Epithelial cell of proximal tubule (primary cell): ENCODE measurements around the gene MYCN. TPM values are rescaled to one million over a fixed set of nuclear protein-coding genes. Genes with fewer than 3 reads are reported as not detected.
"Not testable (repeated sequence)": the region's sequence is repeated elsewhere in the genome, so short reads cannot be mapped to it uniquely, and the experiment has no call there.

Experiments used
- DNase-seq: peaks from one replicate; pipeline ENCODE4 v3.0.0-alpha.2; 2011; ENCODE audit warnings: low read depth
- H3K4me3 ChIP-seq: 2 replicates; pipeline ENCODE4 v1.5.1; 2011; ENCODE audit warnings: low read depth, mild to moderate bottlenecking, low read length
- total RNA-seq: library from RNA; depleted of rRNA; stranded (reverse); fragments of >200 nt; gene quantifications from 2 replicates; pipeline ENCODE4 v1.2.3, GENCODE V29; 2015
- TF ChIP-seq, protein P1 (sequence below): conservative IDR thresholded peaks from 2 replicates; pipeline ENCODE4 v1.5.1; 2012; ENCODE audit warnings: low read depth, mild to moderate bottlenecking, low read length

MYCN gene
- total RNA-seq, 1 donor from 2014 or later = 3.0 TPM

- DNase-seq = no peak
- TF ChIP-seq, protein P1, sequence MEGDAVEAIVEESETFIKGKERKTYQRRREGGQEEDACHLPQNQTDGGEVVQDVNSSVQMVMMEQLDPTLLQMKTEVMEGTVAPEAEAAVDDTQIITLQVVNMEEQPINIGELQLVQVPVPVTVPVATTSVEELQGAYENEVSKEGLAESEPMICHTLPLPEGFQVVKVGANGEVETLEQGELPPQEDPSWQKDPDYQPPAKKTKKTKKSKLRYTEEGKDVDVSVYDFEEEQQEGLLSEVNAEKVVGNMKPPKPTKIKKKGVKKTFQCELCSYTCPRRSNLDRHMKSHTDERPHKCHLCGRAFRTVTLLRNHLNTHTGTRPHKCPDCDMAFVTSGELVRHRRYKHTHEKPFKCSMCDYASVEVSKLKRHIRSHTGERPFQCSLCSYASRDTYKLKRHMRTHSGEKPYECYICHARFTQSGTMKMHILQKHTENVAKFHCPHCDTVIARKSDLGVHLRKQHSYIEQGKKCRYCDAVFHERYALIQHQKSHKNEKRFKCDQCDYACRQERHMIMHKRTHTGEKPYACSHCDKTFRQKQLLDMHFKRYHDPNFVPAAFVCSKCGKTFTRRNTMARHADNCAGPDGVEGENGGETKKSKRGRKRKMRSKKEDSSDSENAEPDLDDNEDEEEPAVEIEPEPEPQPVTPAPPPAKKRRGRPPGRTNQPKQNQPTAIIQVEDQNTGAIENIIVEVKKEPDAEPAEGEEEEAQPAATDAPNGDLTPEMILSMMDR = no peak
Observed at GRCh38 chr2:15950088-15950952, 10.0 kb downstream of the MYCN start.

DNA sequence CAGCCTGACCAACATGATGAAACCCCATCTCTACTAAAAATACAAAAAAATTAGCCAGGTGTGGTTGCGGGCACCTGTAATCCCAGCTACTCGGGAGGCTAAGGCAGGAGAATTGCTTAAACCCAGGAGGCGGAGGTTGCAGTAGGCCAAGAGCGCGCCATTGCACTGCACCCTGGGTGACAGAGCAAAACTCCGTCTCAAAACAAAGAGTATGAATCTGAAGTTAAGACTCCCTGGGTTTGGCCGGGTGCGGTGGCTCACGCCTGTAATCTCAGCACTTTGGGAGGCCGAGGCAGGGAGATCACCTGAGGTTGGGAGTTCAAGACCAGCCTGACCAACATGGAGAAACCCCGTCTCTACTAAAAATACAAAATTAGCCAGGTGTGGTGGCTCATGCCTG is 11.6 kb downstream of the MYCN start:
- DNase-seq, H3K4me3 ChIP-seq: not testable (repeated sequence)

More at GRCh38 chr2:15950088-15950952, 10.0 kb downstream of the MYCN start:
- H3K4me3 ChIP-seq = no peak overlapping the region

DNA sequence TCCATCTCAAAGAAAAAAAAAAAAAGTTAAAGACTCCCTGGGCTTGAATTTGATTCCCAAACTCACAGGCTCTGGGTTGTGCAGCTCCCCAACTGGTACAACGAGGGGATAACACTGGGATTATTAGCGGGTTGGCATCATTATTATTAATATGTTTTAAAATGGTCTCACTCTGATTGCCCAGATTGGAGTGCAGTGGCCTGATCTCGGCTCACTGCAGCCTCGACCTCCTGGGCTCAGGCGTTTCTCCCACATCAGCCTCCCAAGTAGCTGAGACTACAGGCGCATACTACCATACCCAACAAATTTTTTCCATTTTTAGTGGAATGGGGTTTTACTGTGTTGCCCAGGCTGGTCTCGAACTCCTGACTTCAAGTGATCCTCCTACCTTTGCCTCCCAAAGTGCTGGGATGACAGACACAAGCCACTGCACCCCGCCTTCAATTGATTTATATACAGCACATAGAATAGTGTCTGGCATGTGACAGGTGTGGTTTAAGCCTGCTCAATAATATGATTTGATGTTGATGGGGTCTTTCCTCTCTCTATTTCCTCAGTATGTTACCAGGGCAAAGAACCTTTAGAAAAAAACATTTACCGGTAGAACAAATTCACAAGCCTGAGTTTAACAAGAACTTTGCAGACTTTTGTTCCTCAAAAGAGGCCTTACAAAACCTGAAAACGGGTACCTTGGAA is 12.2 kb downstream of the MYCN start:
- TF ChIP-seq, protein P1 = no peak
- H3K4me3 ChIP-seq = no peak overlapping the region
- DNase-seq = no peak

- no peak overlapping the region for H3K4me3 ChIP-seq
- TF ChIP-seq, protein P1 = no peak
- no peak for DNase-seq
Observed at GRCh38 chr2:15953147-15953630, 12.8 kb downstream of the MYCN start.

DNA sequence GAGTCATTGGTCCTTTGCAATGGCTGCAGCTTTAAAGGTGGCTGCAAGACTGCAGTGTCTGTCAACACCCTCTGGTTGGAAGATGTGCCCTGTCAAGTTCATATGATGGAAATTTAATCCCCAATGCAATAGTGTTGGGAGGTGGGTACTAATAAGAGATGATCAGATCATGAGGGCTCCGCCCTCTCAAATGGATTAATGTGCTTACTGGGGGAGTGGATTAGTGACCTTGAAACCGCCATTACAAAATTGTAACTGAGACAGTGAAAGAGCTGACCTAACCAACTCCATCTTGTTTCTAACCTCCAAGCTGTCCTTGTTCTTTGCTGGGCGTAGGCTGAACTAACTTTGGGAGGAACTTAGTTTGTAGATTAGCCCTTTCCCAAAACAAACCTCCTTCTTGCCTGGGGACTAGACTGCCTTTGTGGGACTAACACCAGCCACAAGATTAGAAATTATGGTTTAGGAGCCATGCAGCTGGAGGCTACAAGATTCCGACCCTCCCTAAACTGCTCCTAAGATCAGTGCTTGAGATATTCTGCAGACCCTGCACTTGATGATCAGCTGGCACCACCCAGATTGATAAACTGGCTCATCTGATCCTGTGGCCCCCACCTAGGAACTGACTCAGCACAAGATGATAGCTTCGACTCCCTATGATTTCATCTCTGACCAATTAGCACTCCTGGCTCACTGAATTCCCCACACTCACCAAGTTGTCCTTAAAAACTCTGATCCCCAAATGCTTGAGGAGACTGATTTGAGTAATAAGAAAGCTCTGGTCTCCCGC is 13.7 kb downstream of the MYCN start:
- H3K4me3 ChIP-seq = no peak overlapping the region
- no peak for DNase-seq
- TF ChIP-seq, protein P1 = no peak

DNA sequence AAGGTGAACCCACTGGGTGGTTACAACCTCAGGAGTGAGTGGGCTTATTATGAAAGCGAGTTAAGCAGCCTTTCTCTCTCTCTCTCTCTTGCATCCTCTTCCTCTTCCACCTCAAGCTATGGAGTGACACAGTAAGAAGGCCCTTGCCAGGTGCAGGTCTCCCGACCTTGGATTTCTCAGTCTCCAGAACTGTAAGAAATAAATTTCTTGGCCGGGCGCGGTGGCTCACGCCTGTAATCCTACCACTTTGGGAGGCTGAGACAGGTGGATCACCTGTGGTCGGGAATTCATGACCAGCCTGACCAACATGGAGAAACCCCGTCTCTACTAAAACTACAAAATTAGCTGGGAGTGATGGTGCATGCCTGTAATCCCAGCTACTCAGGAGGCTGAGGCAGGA is 14.4 kb downstream of the MYCN start:
- H3K4me3 ChIP-seq = no peak overlapping the region
- TF ChIP-seq, protein P1 = no peak
- no peak for DNase-seq
